ENCODE measurements around the gene MBTPS1. TPM values are rescaled to one million over a fixed set of nuclear protein-coding genes. Genes with fewer than 3 reads are reported as not detected.

The MBTPS1 gene
- total RNA-seq, 4 donors from 2014 or later = 85.1 to 122 (median 105) TPM

DNA sequence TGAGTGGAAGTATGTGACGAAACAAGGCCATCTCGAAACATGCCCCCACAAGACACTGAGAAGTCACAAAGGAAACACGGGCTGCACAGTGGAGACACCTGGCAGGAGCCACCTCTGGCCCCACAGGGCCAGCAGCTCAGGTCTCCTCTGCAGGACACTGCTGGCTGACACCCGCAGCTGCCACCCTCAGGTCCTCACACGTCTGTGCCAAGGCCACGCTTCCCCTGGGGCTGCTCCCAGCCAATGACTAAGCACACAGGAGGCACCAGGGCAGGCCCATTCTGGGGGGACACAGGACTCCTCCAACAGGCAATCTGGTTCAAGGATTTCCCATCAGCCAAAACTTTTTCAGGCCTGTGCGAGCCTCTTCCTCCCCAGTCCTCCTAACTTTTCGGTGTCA is 36.4 kb downstream of the MBTPS1 start:
- TF ChIP-seq, protein P1, sequence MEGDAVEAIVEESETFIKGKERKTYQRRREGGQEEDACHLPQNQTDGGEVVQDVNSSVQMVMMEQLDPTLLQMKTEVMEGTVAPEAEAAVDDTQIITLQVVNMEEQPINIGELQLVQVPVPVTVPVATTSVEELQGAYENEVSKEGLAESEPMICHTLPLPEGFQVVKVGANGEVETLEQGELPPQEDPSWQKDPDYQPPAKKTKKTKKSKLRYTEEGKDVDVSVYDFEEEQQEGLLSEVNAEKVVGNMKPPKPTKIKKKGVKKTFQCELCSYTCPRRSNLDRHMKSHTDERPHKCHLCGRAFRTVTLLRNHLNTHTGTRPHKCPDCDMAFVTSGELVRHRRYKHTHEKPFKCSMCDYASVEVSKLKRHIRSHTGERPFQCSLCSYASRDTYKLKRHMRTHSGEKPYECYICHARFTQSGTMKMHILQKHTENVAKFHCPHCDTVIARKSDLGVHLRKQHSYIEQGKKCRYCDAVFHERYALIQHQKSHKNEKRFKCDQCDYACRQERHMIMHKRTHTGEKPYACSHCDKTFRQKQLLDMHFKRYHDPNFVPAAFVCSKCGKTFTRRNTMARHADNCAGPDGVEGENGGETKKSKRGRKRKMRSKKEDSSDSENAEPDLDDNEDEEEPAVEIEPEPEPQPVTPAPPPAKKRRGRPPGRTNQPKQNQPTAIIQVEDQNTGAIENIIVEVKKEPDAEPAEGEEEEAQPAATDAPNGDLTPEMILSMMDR (IDR thresholded peaks at IDR 0.05; ENCODE audit: low read depth) = no peak

DNA sequence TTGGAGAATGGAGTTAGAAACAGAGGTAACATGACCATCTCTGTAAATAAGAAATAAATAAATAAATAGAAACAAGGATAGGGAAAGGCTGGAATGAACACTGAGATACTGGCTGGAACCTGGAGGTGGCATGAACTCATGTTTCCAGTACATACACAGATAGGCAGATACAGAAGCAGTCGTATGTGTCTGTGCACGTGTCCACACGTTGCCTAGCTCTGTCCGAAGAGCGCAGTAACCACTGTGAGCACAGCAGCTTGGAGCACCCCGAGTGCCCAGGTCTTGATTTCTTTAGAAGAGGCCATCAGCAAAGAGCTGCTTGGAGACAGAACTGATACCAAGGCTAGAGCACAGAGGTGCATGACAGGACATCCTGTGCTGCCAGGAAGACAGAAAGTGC is 37.1 kb downstream of the MBTPS1 start:
- TF ChIP-seq, protein P1 (IDR thresholded peaks at IDR 0.05; ENCODE audit: low read depth) = no peak

DNA sequence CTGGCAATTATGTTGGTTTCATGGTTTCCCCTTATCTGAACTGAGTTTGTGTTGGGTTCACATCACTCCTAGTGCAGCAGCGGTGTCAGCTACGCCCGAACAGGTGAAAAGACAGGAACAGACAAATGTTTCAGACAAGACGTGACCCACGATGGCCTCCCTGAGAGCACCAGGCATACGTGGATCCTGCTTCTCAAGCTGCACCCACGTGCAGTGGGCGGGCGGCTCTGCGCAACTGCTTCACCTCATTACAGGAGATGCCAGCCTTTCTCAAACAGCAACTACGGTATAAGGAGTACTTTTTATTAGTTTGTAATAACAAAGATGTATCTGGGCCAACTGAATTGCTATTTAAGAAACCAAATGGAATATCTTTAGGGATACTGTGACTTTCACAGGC is 41.4 kb downstream of the MBTPS1 start:
- TF ChIP-seq, protein P1 (IDR thresholded peaks at IDR 0.05; ENCODE audit: low read depth) = no peak

DNA sequence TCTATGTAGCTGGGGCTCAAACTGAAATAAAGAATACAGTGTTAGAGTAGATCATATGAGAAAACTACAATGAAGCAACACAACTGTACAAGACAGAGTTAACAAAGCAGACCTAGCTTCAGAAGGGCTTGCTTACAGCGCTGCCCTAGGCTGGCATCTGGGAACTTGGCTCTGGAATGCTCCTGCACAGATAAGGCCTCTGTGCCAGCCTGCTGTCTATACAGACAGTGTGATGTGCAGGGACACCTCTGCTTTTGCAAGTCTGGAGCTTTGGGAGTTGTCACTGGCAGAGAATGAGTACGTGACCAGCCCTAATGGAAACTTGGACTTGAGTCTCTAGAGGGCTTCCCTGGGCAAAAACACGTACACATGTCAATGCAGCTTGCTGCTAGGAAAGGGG is 42.0 kb downstream of the MBTPS1 start:
- TF ChIP-seq, protein P1 (IDR thresholded peaks at IDR 0.05; ENCODE audit: low read depth) = no peak

DNA sequence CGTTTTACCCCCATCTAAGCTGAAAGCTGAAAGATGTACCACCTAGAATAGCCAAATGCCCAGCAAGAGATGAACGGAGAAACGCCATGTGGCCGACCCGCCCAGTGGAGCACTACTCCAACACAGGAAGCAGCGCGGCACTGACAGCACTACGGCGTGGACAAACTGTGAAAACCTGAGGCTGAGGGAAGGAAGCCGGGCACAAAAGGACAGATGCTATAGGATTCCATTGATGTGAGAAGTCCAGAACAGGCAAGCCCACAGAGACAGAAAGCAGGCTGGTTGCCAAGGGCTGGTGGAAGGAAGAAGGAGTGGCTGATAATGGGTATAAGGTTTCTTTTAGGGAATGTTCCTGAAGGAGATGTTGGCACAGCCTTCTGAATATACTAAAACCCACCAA is 44.7 kb downstream of the MBTPS1 start:
- TF ChIP-seq, protein P1 (IDR thresholded peaks at IDR 0.05; ENCODE audit: low read depth) = no peak

DNA sequence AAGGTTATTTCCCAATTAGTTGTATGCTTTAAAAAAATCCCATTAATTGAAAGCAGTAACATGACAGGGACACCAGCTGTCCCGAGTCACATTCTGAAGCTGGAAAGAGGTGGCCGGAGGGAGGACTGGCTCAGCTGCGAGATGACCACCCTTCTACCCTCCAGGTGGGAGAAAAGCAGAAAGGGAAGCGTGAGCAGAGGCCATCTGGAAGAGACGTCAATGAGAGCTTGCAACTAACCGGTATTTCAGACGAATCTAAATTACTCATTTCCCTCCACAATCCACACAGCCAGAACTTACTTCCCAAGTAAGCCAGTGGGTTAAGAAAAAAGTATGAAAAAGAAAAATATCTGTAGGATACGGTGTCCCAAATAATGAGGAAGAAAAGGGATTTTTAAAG is 45.6 kb downstream of the MBTPS1 start:
- TF ChIP-seq, protein P1 (IDR thresholded peaks at IDR 0.05; ENCODE audit: low read depth) = no peak

DNA sequence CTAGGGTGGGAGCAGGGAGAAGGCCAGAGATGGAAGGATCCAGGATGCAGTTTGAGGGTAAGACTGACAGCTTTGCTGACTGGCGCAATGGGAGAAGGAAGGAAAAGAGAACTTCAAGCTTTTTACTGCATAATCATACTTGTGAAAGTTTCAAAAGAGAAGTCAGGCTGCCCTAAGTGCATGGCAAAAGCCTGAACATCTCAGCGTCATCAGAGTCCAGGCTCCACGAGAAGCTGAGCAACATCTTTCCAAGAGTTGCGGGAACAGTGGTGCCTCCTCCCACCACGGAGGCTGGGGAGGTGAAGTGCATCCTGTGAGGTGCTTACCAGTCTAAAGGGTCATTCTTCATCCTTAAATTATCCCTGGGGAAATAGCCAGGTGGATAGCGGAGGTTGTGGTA is 47.2 kb downstream of the MBTPS1 start:
- TF ChIP-seq, protein P1 (IDR thresholded peaks at IDR 0.05; ENCODE audit: low read depth) = no peak
